HG03575 (cell line): Measurements from ENCODE around the gene TBC1D13.
"Not testable (repeated sequence)": the region's sequence is repeated elsewhere in the genome, so short reads cannot be mapped to it uniquely, and the experiment has no call there.

ENCODE experiments used
- ATAC-seq: cut with Tn5 transposase; IDR thresholded peaks from one replicate; pipeline ENCODE4 v1.9.1; 2021; ENCODE audit not compliant: unreplicated experiment, insufficient number of reproducible peaks, low FRiP score; ENCODE audit errors: extremely low read depth

TBC1D13 gene

DNA sequence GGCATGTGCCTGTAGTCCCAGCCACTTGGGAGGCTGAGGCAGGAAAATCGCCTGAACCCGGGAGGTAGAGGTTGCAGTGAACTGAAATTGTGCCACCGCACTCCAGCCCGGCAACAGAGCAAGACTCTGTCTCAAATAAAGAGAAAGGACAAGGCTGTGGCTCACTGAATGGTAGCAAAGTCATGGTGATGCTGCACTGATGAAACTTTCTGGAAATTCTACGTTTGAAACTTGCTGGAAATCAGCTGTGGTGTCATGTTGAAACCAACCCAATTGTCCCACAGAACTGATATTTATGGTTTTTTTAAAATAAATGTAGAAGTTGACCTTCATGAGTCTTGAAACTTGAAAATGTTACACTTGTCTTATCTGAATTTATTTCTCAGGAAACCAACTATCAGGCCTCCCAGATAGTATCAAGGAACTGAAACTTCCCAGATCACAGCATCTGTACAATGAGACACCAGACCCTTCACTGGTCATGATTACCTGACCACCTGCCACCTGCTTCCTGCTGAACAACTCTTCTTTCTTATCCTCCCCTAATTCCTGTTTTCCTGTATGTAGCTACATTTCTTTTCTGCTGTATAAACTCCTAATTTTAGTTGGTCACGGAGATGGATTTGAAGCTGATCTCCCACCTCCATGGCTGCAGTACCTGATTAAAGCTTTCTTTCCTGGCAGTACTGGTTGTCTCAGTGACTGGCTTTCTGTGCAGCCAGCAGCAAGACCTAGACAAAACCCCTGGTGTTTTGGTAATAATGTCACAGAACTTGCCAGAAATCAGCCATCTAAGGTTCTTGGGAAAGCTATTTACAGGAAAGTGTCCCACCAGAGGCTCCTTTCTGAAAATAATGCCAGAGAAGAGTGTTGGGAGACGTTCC is 5.6 kb upstream of the TBC1D13 start:
- ATAC-seq, result no peak

DNA sequence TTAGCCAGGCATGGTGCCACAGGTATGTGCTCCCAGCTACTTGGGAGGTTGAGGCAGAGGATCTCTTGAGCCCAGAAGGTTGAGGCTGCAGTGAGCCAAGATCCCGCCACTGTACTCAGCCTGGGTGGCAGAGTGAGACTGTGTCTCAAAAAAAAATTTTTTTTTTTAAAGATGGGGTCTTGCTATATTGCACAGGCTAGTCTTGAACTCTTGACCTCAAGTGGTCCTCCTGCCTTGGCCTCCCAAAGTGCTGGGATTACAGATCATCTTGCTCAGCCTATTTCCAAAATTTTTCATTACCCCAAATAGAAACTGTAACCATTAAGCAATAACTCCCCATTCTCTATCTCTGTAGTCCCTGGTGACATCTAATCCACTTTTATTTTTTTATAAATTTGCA is 4.4 kb upstream of the TBC1D13 start:
- no peak for ATAC-seq

DNA sequence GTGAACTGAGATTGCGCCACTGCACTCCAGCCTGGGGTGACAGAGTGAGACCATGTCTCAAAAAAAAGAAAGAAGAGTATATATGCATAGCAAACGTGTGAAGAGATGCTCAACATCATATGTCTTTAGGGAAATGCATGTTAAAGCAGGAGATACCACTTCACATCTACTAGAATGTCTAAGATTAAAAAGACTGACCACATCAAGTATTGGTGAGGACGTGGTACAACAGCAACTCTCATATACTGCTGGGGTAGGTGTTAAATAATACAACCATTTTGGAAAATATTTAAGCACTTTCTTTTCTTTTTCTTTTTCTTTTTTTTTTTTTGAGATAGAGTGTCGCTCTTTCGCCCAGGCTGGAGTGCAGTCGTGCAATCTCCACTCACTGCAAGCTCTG is 1.6 kb upstream of the TBC1D13 start:
- ATAC-seq, result no peak

DNA sequence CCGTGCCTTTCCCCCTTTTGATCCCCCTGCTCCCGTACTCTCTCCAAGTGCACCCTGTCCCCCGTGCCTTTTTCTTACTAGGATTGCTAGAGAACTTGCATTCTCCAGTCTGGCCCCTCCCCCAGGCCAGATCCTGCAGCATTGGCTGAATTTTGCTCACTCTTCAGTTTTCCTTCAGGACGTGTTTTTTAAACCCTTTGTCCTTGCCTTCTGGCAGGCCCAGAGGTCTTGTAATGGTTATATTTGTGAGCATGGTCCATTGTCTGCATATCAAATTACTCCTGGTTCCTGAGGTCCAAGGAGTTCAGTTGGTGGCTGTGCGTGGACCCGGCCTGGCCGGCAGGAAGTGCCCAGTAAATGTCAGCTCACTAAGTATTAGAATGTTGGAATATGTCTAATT is 606 bp downstream of the TBC1D13 start:
- no peak for ATAC-seq

DNA sequence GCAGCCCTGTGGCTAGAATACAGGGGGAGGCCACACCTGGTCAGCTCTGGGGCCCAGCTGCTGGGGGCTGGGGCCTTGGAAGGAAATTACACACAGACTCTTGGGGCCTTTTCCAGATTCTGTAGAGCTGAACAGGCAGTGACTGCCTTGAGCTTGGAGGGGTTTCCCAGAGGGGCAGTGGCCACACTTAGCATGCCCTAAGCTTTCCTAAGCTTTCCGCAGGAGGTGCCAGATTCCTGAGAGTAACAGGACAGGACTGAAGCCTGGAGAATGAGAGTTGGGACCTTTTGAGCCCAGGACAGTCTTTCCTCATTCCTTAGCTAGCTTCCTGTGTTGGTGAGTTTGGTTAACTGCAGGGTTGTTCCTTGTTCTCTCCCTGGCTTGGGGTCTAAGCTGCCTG is 1.4 kb downstream of the TBC1D13 start:
- ATAC-seq, result no peak

DNA sequence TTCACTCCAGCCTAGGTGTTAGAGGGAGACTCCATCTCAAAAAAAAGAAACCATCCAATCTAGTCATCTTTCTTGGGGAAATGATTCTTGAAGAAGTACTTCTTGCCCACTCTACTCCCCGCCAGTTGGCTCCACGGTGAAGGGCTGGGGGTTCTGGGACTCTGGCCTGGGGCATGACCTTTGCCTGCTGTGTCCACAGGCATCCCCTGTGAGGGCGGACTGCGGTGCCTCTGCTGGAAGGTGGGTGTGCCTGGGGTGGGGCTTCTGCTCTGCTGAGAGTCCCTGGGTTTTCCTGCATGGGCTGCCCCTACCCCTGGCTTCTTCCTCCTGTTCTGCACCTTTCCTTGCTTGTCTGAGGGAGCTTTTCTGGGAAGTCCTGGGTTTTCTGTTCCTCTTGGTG is 3.5 kb downstream of the TBC1D13 start:
- no peak for ATAC-seq

DNA sequence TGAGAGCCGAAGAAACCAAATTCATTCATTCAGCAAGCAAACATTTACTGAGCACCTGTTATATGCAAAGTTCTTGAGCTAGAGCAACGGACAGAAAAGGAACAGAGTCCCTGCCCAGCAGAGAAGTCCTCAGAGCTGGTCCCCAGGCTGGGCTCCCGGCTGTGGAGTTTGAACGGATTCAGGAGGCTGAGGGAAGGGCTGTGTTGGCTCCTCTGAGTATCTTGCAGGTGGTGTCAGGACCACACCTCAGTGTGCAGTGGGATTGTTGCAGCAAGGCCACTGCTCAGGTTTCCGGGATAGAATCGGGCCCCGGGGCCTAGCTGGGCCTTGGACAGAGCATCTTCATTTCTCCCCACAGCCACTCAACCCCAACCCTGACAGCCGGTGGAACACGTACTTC is 5.1 kb downstream of the TBC1D13 start:
- no peak for ATAC-seq

DNA sequence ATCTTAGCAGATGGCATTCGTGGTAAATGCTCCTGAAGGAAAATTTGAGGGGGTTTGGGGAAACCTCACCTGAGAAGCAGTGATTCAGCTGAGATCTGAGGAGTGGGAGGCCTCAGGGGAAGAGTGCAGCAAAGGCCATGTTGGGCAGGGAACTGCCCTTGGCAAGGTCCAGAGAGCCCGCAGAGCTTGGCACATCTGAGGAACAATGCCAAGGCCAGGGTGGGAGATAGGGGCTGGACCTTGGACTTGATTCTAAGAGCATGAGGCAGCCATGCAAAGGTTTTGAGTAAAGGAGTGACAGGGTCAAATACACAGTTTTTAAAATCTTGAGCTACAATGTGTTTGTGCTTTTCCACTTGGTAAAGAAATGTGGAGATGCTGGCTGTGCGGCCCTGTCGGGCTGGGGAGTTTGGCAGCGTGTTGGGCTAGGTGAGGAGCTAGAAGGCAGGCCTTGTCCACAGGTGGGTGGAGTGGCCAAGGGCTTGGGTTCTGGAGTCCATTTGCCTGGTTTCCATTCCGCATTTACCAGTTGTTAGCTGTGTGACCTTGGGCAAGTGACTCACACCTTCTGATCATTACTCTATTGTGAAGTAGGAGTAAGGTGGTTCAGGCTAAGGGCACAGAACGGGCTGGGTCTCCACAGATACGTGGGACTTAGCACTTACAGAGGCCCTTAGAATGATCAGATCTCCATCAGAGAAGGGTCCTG is 6.1 kb downstream of the TBC1D13 start:
- ATAC-seq, result no peak

DNA sequence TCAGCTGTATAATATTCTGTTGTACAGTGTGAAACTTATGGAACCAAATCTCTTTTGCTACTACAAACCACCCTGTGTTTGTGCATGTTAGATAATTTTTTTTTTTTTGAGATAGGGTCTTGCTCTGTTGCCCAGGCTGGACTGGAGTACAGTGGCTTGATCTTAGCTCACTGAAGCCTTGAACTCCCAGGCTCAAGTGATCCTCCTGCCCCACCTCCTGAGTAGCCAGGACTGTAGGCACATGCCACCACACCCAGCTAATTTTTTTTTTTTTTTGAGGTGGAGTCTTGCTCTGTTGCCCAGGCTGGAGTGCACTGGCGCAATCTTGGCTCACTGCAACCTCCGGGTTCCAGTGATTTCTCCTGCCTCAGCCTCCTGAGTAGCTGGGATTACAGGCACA is 7.9 kb downstream of the TBC1D13 start:
- not testable (repeated sequence) for ATAC-seq

DNA sequence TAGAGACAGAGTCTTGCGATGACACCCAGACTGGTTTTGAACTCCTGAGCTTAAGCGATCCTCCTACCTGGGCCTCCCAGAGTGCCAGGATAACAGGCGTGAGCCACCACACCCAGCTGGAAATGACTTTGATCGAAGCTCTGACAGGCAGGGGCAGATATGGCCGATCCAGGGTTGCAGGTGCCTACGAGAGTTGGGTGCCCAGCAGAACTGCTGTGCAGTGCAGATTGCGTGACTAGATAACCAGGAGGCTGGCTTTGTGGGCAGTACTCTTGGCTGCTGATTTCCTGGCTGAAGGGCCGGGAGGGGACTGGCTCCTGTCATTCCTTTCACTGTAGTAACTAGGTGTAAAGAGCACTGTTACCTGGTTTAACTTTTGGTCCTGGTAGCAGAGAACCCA is 11.8 kb downstream of the TBC1D13 start:
- no peak for ATAC-seq

DNA sequence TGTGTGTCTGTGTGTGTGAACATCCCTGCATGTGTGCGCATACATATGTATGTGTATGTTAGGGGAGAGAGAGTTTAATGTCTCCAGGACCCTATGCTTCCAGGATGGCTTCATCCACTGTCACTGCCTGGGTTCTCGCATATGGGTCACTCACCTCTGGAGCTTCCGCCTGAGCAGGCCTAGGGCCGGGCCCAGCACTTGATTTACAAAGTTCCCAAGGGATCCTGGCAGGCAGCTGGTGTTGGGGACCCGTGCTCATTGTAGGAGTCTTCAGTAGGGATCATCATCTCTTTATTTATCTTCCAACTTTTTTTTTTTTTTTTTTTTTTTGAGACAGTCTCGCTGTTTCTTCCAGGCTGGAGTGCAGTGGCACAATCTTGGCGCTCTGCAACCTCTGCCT is 13.0 kb downstream of the TBC1D13 start:
- ATAC-seq, result no peak

DNA sequence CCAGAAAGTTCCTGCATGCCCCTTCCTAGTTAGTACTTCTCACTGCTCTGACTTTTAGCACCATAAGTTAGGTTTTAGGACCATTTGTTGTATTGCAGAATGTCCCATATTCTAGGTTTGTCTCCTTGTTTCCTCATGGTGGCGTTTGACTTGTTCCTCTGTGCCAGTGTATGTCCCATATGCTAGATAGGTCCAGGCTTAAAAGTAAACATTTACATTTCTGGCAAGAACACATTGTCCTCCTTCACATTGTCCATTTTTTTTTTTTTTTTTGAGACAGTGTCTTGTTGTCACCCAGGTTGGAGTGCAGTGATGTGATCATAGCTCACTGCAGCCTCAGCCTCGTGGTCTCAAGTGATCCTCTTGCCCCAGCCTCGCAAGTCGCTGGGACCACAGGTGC is 15.4 kb downstream of the TBC1D13 start:
- ATAC-seq, result no peak

DNA sequence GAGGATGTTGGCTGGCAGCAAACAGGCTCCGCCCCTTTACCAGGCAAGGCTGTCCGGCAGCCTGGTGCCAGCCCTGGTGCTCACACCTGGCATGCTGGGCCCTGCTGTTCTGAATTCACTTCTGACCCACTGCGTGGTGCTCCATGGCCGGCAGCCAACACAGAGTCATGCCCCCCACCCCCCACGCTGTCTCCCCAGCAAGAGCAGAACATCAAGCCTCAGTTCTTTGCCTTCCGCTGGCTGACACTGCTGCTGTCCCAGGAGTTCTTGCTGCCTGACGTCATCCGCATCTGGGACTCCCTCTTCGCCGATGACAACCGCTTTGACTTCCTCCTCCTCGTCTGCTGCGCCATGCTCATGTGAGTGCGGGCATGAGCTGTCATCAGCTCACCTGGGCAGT is 18.6 kb downstream of the TBC1D13 start:
- ATAC-seq, result no peak

DNA sequence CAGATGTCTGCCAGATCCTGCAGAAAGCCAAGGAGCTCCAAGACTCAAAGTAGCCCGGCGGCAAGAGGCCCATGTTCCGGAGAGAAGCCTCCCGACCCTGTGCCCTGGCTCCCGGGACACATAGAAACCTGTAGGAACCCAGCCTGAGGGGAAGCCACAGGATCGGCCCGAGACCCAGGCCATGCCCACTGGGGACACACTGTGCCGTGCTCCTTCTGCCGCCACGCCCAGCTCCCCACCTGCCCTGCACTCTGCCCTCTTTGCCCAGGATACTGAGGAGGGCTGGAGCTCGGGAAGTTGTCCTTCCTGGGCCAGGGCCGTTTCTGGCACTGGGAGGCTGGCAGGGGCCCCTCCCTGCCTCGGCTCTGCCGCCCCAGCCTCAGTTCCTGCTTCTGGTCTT is 20.8 kb downstream of the TBC1D13 start:
- ATAC-seq, result no peak

DNA sequence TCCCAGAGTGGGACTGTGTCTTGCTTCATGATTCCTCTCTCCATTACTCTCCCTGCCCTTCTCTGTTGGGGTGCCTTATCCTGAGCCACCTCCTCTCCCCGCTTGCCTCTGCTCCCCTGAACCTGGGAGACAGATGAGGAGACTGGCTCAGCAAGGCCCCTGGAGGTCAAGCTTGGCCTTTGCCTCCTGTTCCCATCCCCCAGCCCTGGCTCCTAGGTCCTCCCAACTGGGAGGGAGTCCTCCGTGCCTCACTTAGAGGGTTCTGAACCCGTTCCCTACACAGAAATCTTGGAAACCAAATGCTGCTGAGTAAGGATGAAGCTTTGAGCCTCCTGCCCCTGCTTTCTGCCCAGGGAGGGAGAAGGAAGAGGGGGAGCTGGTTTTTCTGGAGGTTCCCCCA is 21.5 kb downstream of the TBC1D13 start:
- no peak for ATAC-seq

DNA sequence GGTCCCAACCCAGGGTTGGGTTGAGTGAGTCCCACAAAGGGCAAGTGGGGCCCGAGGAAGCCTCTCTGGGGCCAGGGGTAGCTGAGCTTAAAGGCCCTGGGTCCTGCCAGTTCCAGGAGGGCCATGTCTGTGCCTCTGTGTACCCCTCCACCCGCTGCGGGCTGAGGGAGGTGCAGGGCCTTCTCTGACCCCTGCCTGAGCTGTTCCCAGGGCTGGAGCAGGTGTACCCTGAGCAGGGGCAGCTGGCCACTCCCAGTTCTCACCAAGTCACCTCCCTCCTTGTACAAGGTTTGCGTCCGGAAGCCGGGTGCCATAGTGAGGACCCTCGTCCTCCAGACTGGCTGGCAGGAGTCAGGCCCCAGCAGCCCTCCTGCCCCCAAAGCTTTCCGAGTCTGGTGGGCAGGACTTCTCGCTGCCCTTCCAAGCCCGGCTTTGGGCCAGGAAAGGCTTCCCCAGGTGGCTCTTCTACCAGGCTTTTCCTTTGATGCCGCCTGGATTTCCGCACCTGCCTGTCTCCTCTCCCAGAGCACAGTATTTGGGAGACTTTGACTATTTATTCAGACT is 22.1 kb downstream of the TBC1D13 start:
- ATAC-seq, result no peak

DNA sequence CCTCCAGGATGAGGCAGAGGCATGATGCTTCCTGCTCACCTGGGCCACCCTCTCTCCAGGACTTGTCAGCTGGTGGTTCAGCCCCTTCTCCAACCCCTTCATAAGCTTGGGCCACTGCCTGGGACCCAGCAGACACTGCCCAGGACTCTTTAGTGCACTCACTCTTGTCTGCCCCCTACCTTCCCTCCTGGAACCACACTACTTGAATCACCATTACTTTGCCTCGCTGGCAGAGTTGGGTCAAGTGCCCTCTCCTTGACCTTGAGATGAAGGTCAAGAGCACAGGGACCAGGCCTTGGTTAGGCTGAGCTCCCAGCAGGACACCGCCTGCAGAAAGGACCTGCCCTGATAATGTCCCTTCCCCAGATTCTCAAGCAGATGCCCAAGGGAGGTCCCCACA is 22.8 kb downstream of the TBC1D13 start:
- ATAC-seq, result no peak

DNA sequence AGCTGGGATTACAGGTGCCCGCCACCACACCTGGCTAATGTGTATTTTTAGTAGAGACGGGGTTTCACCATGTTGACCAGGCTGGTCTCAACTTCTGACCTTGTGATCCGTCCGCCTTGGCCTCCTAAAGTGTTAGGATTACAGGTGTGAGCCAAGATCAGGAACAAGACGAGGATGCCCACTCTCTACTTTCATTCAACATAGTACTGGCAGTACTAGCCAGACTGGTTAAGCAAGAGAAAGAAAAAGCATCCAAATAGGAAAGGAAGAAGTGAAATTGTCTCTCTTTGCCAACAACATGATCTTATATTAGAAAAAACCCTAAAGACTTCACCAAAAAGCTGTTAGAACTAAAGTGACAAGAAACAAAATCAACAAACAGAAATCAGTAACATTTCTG is 23.8 kb downstream of the TBC1D13 start:
- ATAC-seq, result no peak

DNA sequence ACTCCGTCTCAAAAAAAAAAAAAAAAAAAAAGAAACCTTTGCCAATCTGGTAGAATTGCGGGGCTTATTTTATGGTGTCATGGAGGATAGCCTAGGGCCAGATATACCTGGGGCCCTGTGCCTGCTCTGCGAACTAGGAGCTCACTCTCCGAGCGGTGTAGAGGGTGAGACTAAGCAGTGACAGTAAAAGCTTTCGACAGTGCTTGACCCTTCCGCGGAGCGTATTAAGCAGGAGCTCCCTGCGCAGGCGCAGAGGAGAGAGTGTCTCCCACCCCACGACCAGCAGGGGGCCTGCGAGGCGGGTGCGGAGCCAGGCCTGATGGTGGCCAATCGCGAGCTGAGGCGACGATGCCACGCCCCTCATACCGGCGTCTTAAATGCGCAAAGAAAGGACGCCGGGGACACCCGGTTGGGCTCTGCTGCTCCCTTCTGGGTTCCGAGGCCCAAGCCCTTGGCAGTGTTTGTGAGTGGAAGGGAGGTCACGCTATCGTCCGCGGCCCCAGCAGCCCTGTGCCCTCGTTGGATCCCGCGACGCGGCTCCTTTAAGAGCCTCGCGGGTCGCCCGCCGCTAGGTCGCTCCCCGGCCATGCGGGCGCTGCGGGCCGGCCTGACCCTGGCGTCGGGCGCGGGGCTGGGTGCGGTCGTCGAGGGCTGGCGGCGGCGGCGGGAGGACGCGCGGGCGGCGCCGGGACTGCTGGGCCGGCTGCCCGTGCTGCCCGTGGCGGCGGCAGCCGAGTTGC is 31.2 kb downstream of the TBC1D13 start, which contains the start of gene ENDOG:
Gene ENDOG (plus strand): TSS at position 402 of the 740 bp plus-strand sequence. CDS start 185 bp downstream, at position 587.
- ATAC-seq, result no peak
